ENCODE data around the gene FAM32A. TPM values are rescaled to one million over a fixed set of nuclear protein-coding genes. Genes with fewer than 3 reads are reported as not detected.

The FAM32A gene
- total and polyA plus RNA-seq, 2 of the 8 experiments (the other 6 are each of a cell fraction or from before 2014, with no cell fraction given), result 75.6 to 105 TPM

DNA sequence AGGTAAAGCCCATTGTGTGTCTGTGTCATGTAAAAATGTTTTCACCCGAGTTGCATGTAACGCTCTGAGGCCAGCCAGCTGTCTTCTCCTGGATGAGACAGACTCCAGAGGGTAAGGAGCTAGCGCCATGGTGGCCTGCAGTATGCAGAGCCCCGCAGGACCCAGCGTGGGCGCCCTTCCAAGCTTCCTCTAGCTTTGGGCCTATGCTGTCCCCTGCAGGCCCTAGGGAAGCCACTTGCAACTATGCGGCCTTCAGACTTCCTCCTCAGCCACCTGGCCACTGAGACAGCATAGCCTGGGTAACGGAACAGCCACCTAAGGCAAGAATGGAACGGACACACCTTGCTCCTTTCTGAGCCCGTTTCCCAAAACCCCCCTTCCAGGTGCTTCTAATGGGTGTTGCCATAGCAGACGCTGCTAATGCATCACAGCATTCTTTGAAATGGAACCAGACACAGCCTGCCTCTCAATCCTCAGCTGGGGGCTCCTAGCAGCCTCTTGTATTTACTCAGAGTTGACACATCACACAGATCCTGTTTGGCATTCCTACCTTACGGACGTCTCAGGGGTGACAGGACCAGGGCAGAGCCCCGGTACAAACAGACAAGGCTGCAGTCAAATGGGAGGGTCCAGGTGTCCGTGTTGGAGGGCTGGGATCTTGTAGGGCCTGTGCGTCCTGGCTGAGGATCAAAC lies 6.2 kb downstream of the FAM32A start:
- FAIRE-seq, result no peak
- ChIA-PET CTCF (ENCODE audit: partially characterized antibody) (interaction anchor here (1.1 to 2.0 kb wide), 4 partner anchors 11 to 149 kb away, joined by 3 to 4 read pairs (median 4); no protein-coding TSS in a partner anchor), POLR2A (ENCODE audit: partially characterized antibody) (interaction anchor here (2.1 kb wide), 1 partner anchor 41 kb away, joined by 5 read pairs; no protein-coding TSS in a partner anchor)
- Histone ChIP-seq H4K91ac (replicated peaks; ENCODE audit: insufficient read length, low read length) (no peak overlapping the region), H2BK15ac (ENCODE audit: low read length) (no peak overlapping the region), H3K14ac (ENCODE audit: insufficient read length) (no peak overlapping the region), H3K4me3 (ENCODE audit: extremely low read depth in 1 of 4, insufficient read depth in 2 of 4, low read depth in 3 of 4, low read length in 4 of 4) (no peak overlapping the region), H2BK12ac (ENCODE audit: low read depth, low read length) (no peak overlapping the region), H4K5ac (ENCODE audit: insufficient read length, low read depth, low read length) (no peak overlapping the region), H3K9ac (replicated peaks in 1 of 4; ENCODE audit: extremely low read depth in 1 of 4, low read depth in 3 of 4, low read length in 3 of 4) (no peak overlapping the region), H3K18ac (ENCODE audit: extremely low read depth, low read length) (no peak overlapping the region), H3K4me1 (replicated peaks in 1 of 4; ENCODE audit: control insufficient read depth in 3 of 4, insufficient read depth in 4 of 4, low read length in 3 of 4) (peaks cover 0 to 2% (median 0%) of the 10 kb centered on the region in 4 experiments; a peak in 1 of 7 replicates), H3K23ac (ENCODE audit: insufficient read length) (no peak overlapping the region), H2AFZ (ENCODE audit: low read length) (no peak overlapping the region), H3K23me2 (ENCODE audit: low read depth, low read length) (no peaks in the 10 kb centered on the region), H4K20me1 (replicated peaks in 1 of 2; ENCODE audit: control insufficient read depth in 1 of 2, insufficient read depth in 2 of 2, low read length in 2 of 2) (peaks cover 2 to 9% of the 10 kb centered on the region in 2 experiments), H2BK20ac (ENCODE audit: low read length) (no peak overlapping the region), H3K4ac (replicated peaks; ENCODE audit: insufficient read length, low read depth, low read length) (no peak overlapping the region), H2AK5ac (ENCODE audit: low read depth, low read length) (no peak overlapping the region), H4K8ac (ENCODE audit: extremely low read depth, insufficient read depth, low read length) (no peak overlapping the region), H3K27ac (ENCODE audit: low read depth, low read length) (no peak overlapping the region), H2BK120ac (replicated peaks; ENCODE audit: low read depth, low read length) (no peak overlapping the region), H3K79me1 (ENCODE audit: low read depth, low read length) (peaks cover 10% of the 10 kb centered on the region), H3K4me2 (ENCODE audit: insufficient read depth in 1 of 2, low read depth in 2 of 2, low read length in 2 of 2) (no peak overlapping the region), H3K36me3 (ENCODE audit: control insufficient read depth in 2 of 4, insufficient read depth in 4 of 4, low read length in 3 of 4) (peaks cover 7 to 34% (median 18%) of the 10 kb centered on the region in 4 experiments), H2BK5ac (ENCODE audit: low read depth, low read length) (no peak overlapping the region), H3K56ac (replicated peaks; ENCODE audit: insufficient read length, low read depth, low read length) (no peak overlapping the region), H3K27me3 (replicated peaks in 1 of 4; ENCODE audit: control insufficient read depth in 3 of 4, extremely low read depth in 1 of 4, insufficient read depth in 3 of 4, low read length in 3 of 4) (no peaks in the 10 kb centered on the region), H3K9me3 (ENCODE audit: insufficient read depth in 2 of 2, low read depth in 1 of 2, low read length in 1 of 2) (no peaks in the 10 kb centered on the region), H3K79me2 (ENCODE audit: control insufficient read depth in 1 of 2, insufficient read depth in 2 of 2, low read length in 2 of 2) (peaks cover 0 to 13% of the 10 kb centered on the region in 2 experiments; a peak in 3 of 4 replicates)
- TF ChIP-seq SUZ12 (IDR thresholded peaks at IDR 0.05; ENCODE audit: low read length) (no peak), EP300 (IDR thresholded peaks at IDR 0.05; ENCODE audit: borderline replicate concordance in 1 of 2, low read depth in 2 of 2, low read length in 2 of 2) (no peak)
- TF ChIP-seq, protein P1, sequence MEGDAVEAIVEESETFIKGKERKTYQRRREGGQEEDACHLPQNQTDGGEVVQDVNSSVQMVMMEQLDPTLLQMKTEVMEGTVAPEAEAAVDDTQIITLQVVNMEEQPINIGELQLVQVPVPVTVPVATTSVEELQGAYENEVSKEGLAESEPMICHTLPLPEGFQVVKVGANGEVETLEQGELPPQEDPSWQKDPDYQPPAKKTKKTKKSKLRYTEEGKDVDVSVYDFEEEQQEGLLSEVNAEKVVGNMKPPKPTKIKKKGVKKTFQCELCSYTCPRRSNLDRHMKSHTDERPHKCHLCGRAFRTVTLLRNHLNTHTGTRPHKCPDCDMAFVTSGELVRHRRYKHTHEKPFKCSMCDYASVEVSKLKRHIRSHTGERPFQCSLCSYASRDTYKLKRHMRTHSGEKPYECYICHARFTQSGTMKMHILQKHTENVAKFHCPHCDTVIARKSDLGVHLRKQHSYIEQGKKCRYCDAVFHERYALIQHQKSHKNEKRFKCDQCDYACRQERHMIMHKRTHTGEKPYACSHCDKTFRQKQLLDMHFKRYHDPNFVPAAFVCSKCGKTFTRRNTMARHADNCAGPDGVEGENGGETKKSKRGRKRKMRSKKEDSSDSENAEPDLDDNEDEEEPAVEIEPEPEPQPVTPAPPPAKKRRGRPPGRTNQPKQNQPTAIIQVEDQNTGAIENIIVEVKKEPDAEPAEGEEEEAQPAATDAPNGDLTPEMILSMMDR (IDR thresholded peaks at IDR 0.05; ENCODE audit: control extremely low read depth in 1 of 3, insufficient read depth in 1 of 3, low read depth in 1 of 3, low read length in 3 of 3), result peak in 1 of 3 experiments; percentile 35; a peak in 2 of 4 replicates
- 87% methylated on average over 16 of the region's 16 CpGs; no CpG with 5 or more reads in 1 of the 2 experiments for WGBS, 2 experiments (ENCODE audit: extremely low coverage in 1 of 2, insufficient coverage in 1 of 2, insufficient read length in 1 of 2, insufficient replicate concordance in 2 of 2, low coverage in 1 of 2, low lambda C conversion rate in 2 of 2, missing lambda C conversion rate in 1 of 2)
- no peak for DNase-seq (ENCODE audit: low read depth in 1 of 2, low spot score in 2 of 2)

Data from H1 (cell line).